ENCODE measurements around the gene PTPRG.

DNA sequence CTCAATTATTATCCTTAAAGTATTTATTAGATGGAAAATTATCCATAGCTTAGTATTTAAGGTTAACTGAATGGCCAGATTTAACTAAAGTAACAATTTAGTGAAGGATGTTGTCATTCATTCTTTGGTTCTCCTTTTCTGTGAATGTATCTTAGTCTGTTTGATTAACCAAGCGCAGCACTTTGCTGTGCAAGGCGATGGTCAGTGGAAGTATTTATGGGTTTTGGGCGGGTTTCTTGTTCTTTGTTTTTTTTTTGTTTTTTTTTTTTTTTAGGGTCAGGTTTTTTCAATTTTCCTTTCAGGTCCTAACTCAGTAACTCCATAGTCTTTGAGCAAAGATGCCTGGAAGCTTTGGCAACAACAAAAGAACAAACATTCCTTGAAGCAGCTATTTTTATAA, 328.8 kb downstream of the PTPRG start:
- TF ChIP-seq CTCF (conservative IDR thresholded peaks at IDR 0.05; ENCODE audit: low read length), result no peak
- TF ChIP-seq EZH2phosphoT487 (IDR thresholded peaks at IDR 0.05; ENCODE audit: borderline replicate concordance), result no peak

All from Loucy (cell line).